WI38 (cell line): ENCODE results near the gene COL28A1.

Source experiments
- H3K4me3 ChIP-seq: 2 replicates; pipeline ENCODE4 v1.5.1; 2011; ENCODE audit warnings: low read depth, mild to moderate bottlenecking, control low read depth, low read length
- CTCF ChIP-seq: IDR thresholded peaks from 2 replicates; pipeline ENCODE4 v1.5.1; 2012; ENCODE audit warnings: low read depth, mild to moderate bottlenecking, control low read depth, low read length

The COL28A1 gene

DNA sequence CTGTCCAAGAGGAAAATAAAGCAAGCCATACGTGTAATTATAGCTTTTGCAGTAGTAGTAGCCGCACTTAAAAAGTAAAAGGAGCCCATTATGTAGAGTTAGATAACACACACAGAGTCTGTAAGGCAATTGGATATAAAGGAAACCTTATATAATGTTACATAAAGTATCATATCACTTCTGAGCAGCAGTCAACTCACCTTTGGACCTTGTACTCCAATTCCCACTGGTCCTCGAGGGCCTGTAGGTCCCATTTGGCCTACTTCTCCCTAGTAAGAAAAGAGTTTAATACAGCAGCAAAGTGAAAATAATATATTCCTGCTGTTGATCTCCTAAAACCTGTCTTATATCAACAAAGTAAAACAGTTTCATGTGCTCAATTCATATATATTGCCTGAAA, 83.6 kb downstream of the COL28A1 start:
- TF ChIP-seq CTCF = no peak
- no peak overlapping the region for H3K4me3 ChIP-seq

DNA sequence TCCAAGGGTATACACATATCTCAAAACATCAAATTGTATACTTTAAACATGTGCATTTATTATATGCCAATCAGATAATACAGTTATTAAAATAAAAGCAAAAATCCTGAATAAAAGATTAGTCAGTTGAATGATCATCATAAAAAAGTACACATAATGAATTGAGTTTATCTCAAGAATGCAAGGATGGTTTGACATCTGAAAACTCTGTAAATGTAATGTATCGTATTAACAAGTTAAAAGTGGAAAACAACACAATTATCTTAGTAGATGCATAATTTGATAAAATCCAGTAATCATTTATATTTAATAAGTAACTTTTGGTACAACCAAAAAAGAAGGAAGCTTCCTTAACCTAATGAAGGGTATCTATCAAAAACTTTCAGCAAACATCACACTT, 86.6 kb downstream of the COL28A1 start:
- TF ChIP-seq CTCF = no peak

GRCh38 chr7:7446616-7447015, 89.1 kb downstream of the COL28A1 start:
- no peak overlapping the region for H3K4me3 ChIP-seq
- no peak for TF ChIP-seq CTCF

More for the DNA sequence above, 86.6 kb downstream of the COL28A1 start:
- no peak overlapping the region for H3K4me3 ChIP-seq

- no peak overlapping the region for H3K4me3 ChIP-seq
- no peak for TF ChIP-seq CTCF
Observed at GRCh38 chr7:7443806-7444350, 91.8 kb downstream of the COL28A1 start.

GRCh38 chr7:7439564-7439963, 96.1 kb downstream of the COL28A1 start:
- no peak for TF ChIP-seq CTCF
- no peak overlapping the region for H3K4me3 ChIP-seq

DNA sequence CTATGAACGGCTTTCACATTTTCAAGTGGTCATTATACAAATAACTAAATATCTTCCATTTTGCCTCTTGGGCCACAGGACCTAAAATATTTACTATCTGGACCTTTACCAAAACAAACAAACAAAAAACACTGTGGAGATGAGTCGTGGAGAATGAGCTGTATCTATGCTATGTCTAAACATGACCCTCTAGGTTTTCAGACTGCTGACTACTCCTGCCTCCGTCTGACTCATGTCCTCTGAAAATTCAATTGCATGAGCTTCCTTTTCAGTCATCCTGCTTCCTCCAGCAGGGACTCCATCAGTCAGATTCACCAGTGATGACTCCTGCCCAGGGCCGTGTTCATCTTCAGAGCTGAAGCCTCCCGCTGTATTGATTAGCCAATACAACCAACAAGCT, 96.8 kb downstream of the COL28A1 start:
- no peak for TF ChIP-seq CTCF
- no peak overlapping the region for H3K4me3 ChIP-seq

GRCh38 chr7:7435978-7436377, 99.7 kb downstream of the COL28A1 start:
- H3K4me3 ChIP-seq = no peak overlapping the region
- TF ChIP-seq CTCF = no peak
